IMR-90 (cell line): ENCODE data around the gene RPS10. TPM values are rescaled to one million over a fixed set of nuclear protein-coding genes. Genes with fewer than 3 reads are reported as not detected.

Experiments
- ATAC-seq: fragments of 200-7000 bp; cut with Tn5 transposase; 2 replicates; pipeline ENCODE4 v1.9.1; 2020; ENCODE audit warnings: low read depth, mild to moderate bottlenecking, moderate library complexity
- BruUV-seq: library from RNA; stranded (reverse); fragments of 400-500 nt; replicated peaks from 2 replicates; lab custom pipeline; 2021; lab: Mats Ljungman, UMichigan
- CTCF ChIA-PET: fragments of 300-600 bp; formaldehyde crosslinking; extraction: SDS; loops from one replicate; lab custom pipeline; 2021; ENCODE audit warnings: antibody characterized with exemption; lab: Yijun Ruan, JAX
- POLR2A ChIA-PET: fragments of 300-600 bp; sonication (Branson Sonifier 250); formaldehyde crosslinking; loops from one replicate; lab custom pipeline; 2022; ENCODE audit warnings: antibody characterized with exemption; ENCODE audit not compliant: unreplicated experiment; lab: Charles Lee
- DNase-seq: peaks from one replicate; pipeline ENCODE4 v3.0.0; 2013
- H2AFZ ChIP-seq: replicated peaks from 2 replicates; pipeline ENCODE3; 2013; ENCODE audit warnings: low read length, mild to moderate bottlenecking; ENCODE audit not compliant: poor library complexity
- H2AK5ac ChIP-seq: 2 replicates; pipeline ENCODE4 v1.6.1; 2013; ENCODE audit warnings: low read depth, low read length, inconsistent platforms
- H2AK9ac ChIP-seq: replicated peaks from 2 replicates; pipeline ENCODE3; 2013; ENCODE audit warnings: mild to moderate bottlenecking, low read depth, low read length, moderate library complexity; ENCODE audit not compliant: poor library complexity
- H2BK120ac ChIP-seq: 2 replicates; pipeline ENCODE4 v1.6.1; 2013; ENCODE audit warnings: low read depth, low read length, inconsistent platforms
- H2BK15ac ChIP-seq: 3 replicates; pipeline ENCODE4 v1.6.1; 2013; ENCODE audit warnings: low read depth, low read length, inconsistent platforms
- H2BK20ac ChIP-seq: 2 replicates; pipeline ENCODE4 v1.6.1; 2013; ENCODE audit warnings: low read depth, mild to moderate bottlenecking, inconsistent platforms, low read length, moderate library complexity
- H2BK5ac ChIP-seq: 2 replicates; pipeline ENCODE4 v1.6.1; 2013; ENCODE audit warnings: mild to moderate bottlenecking, low read depth, low read length, inconsistent platforms; ENCODE audit not compliant: poor library complexity, severe bottlenecking
- H3K14ac ChIP-seq: replicated peaks from 2 replicates; pipeline ENCODE4 v1.6.1; 2013; ENCODE audit warnings: low read depth, low read length, inconsistent platforms
- H3K18ac ChIP-seq: 2 replicates; pipeline ENCODE4 v1.6.1; 2013; ENCODE audit warnings: low read depth, low read length, control low read depth
- H3K23ac ChIP-seq: 2 replicates; pipeline ENCODE4 v1.6.1; 2013; ENCODE audit warnings: low read depth, low read length, inconsistent platforms
- H3K27ac ChIP-seq: 2 replicates; pipeline ENCODE4 v1.5.1; 2013; ENCODE audit warnings: mild to moderate bottlenecking, control low read depth, low read length; ENCODE audit not compliant: insufficient read depth
- H3K27me3 ChIP-seq: 2 replicates; pipeline ENCODE4 v1.6.1; 2013; ENCODE audit warnings: low read length; ENCODE audit not compliant: control insufficient read depth, insufficient read depth
- H3K36me3 ChIP-seq: 2 replicates; pipeline ENCODE4 v1.6.1; 2013; ENCODE audit warnings: low read length, mixed read lengths; ENCODE audit not compliant: control insufficient read depth, insufficient read depth
- H3K4ac ChIP-seq: 2 replicates; pipeline ENCODE4 v1.6.1; 2013; ENCODE audit warnings: low read depth, low read length, inconsistent platforms
- H3K4me1 ChIP-seq: 2 replicates; pipeline ENCODE4 v1.6.1; 2013; ENCODE audit warnings: low read length, mixed read lengths; ENCODE audit not compliant: control insufficient read depth, insufficient read depth
- H3K4me2 ChIP-seq: 2 replicates; pipeline ENCODE4 v1.6.1; 2013; ENCODE audit warnings: low read depth, mild to moderate bottlenecking, control low read depth, low read length, moderate library complexity
- H3K4me3 ChIP-seq: 2 replicates; pipeline ENCODE4 v1.5.1; 2013; ENCODE audit warnings: low read depth, mild to moderate bottlenecking, control low read depth, low read length, moderate library complexity; ENCODE audit not compliant: insufficient read depth
- H3K56ac ChIP-seq: 2 replicates; pipeline ENCODE4 v1.6.1; 2013; ENCODE audit warnings: low read length, inconsistent platforms; ENCODE audit not compliant: insufficient read depth; ENCODE audit errors: extremely low read depth
- H3K79me1 ChIP-seq, 2 experiments: 2 replicates each; pipeline ENCODE4 v1.6.1; 2013; ENCODE audit warnings: low read length in 2 of 2, inconsistent platforms in 1 of 2, low read depth in 1 of 2
- H3K9ac ChIP-seq: 2 replicates; pipeline ENCODE4 v1.6.1; 2013; ENCODE audit warnings: low read depth, low read length, control low read depth
- H3K9me1 ChIP-seq: 2 replicates; pipeline ENCODE4 v1.6.1; 2013; ENCODE audit warnings: low read length, inconsistent platforms; ENCODE audit not compliant: insufficient read depth
- H3K9me3 ChIP-seq: 2 replicates; pipeline ENCODE4 v1.6.1; 2013; ENCODE audit warnings: low read length; ENCODE audit not compliant: control insufficient read depth, insufficient read depth
- H4K20me1 ChIP-seq: 2 replicates; pipeline ENCODE4 v1.6.1; 2013; ENCODE audit warnings: low read length, inconsistent platforms; ENCODE audit not compliant: insufficient read depth
- H4K5ac ChIP-seq: 2 replicates; pipeline ENCODE4 v1.6.1; 2013; ENCODE audit warnings: mild to moderate bottlenecking, low read depth, low read length, control low read depth
- H4K8ac ChIP-seq, 2 experiments: 2 replicates each; pipeline ENCODE4 v1.6.1; 2013; ENCODE audit warnings: low read depth in 2 of 2, low read length in 2 of 2, control low read depth in 1 of 2, inconsistent platforms in 1 of 2
- H4K91ac ChIP-seq: 2 replicates; pipeline ENCODE4 v1.6.1; 2013; ENCODE audit warnings: low read depth, low read length, inconsistent platforms; ENCODE audit not compliant: insufficient read depth
- FOS ChIP-seq: fragments of 150-350 bp; IDR thresholded peaks from 2 replicates; pipeline ENCODE4 v1.6.1; 2016; ENCODE audit warnings: low read depth, low read length
- MAZ ChIP-seq: IDR thresholded peaks from 2 replicates; pipeline ENCODE4 v1.6.1; 2012; ENCODE audit warnings: low read depth, mild to moderate bottlenecking, low read length, improper control_type of control experiment, moderate library complexity, borderline replicate concordance
- POLR2A ChIP-seq: IDR thresholded peaks from 2 replicates; pipeline ENCODE4 v1.6.1; 2012; ENCODE audit warnings: mild to moderate bottlenecking, low read depth, low read length
- RFX5 ChIP-seq: IDR thresholded peaks from 2 replicates; pipeline ENCODE4 v1.8.0; 2012; ENCODE audit warnings: low read depth, mild to moderate bottlenecking, low read length, moderate library complexity
- SMC3 ChIP-seq: fragments of 150-350 bp; IDR thresholded peaks from 2 replicates; pipeline ENCODE4 v1.6.1; 2016; ENCODE audit warnings: low read depth, mild to moderate bottlenecking, antibody characterized with exemption, low read length, moderate library complexity
- WGBS, 2 experiments: methylation state at CpG; one replicate each; pipeline versions ENCODE4 v1.1.5 to v1.1.7; 2013; ENCODE audit warnings: missing lambda C conversion rate in 2 of 2; ENCODE audit not compliant: insufficient read length in 1 of 2; ENCODE audit errors: extremely low coverage in 2 of 2; 5-methylcytosine and 5-hydroxymethylcytosine counted together
- dilution Hi-C: fragments of 300-500 bp; cut with HindIII; formaldehyde crosslinking; loops from one replicate; pipeline ENCODE4 v1.14.3; 2018; ENCODE audit warnings: low sequenced_read_pairs; ENCODE audit not compliant: unreplicated experiment
- in situ Hi-C: fragments of 300-500 bp; cut with MboI; formaldehyde crosslinking; loops from 3 replicates; pipeline ENCODE4 v1.14.3; 2019; ENCODE audit warnings: low sequenced_read_pairs, inconsistent platforms, mixed read lengths
- intact Hi-C: fragments of 100-400 bp; cut with micrococcal nuclease; formaldehyde crosslinking; loops from 2 replicates; pipeline ENCODE4 v1.10.0; 2022
- polyA plus RNA-seq, 3 experiments: library from polyadenylated mRNA; depleted of rRNA; stranded (reverse); fragments of >200 nt; gene quantifications; 2 replicates each; pipeline ENCODE4 v1.2.3, GENCODE V29; 2012; ENCODE audit warnings: low replicate concordance in 1 of 3
- total RNA-seq: library from RNA; depleted of rRNA; stranded (reverse); fragments of >200 nt; gene quantifications from 2 replicates; pipeline ENCODE4 v1.2.3, GENCODE V29; 2012
- TF ChIP-seq, protein P1 (sequence below): fragments of 150-350 bp; IDR thresholded peaks from 2 replicates; pipeline ENCODE4 v1.6.1; 2016; ENCODE audit warnings: low read depth, mild to moderate bottlenecking, low read length, moderate library complexity, borderline replicate concordance
- TF ChIP-seq, protein P2 (sequence below): fragments of 150-350 bp; IDR thresholded peaks from 2 replicates; pipeline ENCODE4 v1.6.1; 2017; ENCODE audit warnings: mild to moderate bottlenecking, antibody characterized with exemption, low read length, low read depth

The RPS10 gene
- total and polyA plus RNA-seq, 2 of the 4 experiments (the other 2 are of a cell fraction): 5,462 to 5,584 TPM

DNA sequence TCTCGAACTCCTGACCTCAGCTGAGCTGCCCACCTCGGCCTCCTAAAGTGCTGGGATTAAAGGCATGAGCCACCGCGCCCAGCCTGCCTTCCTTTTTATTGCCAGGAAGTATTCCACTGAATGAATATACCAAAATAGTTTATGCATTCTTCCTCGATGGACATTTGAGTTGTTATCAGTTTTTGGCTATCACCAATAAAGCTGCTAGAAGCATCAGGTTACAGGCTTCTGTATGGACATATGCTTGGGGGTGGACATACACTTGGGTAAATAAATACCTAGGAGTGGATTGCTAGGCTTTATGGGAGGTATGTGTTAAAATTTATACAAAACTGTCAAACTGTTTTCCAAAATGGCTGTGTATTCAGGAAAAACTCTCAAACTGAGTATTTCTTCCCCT, 10.0 kb upstream of the RPS10 start:
- dilution Hi-C loops: no loop called here
- no peaks in the 10 kb centered on the region for H3K9me1 ChIP-seq
- BruUV-seq: no TSS peak
- no peak overlapping the region for H3K4ac ChIP-seq
- no peak overlapping the region for H3K56ac ChIP-seq
- DNase-seq (no peak), ATAC-seq (peak; percentile 27)
- CTCF ChIA-PET: no interaction called here
- H3K4me2 ChIP-seq: no peak overlapping the region
- no peak overlapping the region for H2BK120ac ChIP-seq
- intact Hi-C loops: no loop called here
- H3K27me3 ChIP-seq: peaks cover 13% of the 10 kb centered on the region
- H2BK5ac ChIP-seq: no peak overlapping the region
- H3K9ac ChIP-seq: no peak overlapping the region
- H3K79me1 ChIP-seq: no peaks in the 10 kb centered on the region
- POLR2A ChIA-PET: no interaction called here
- no peak overlapping the region for H3K14ac ChIP-seq
- no peak overlapping the region for H2AK5ac ChIP-seq
- in situ Hi-C loops: no loop called here
- H3K27ac ChIP-seq: no peak overlapping the region
- no peak overlapping the region for H3K23ac ChIP-seq
- H2BK20ac ChIP-seq: no peak overlapping the region
- H2AK9ac ChIP-seq: no peak overlapping the region
- H3K9me3 ChIP-seq: peaks cover under 1% of the 10 kb centered on the region
- no peaks in the 10 kb centered on the region for H3K36me3 ChIP-seq
- no peak overlapping the region for H4K5ac ChIP-seq
- H4K8ac ChIP-seq: no peak overlapping the region
- no peak overlapping the region for H4K91ac ChIP-seq
- no peak overlapping the region for H2AFZ ChIP-seq
- H3K4me1 ChIP-seq: no peaks in the 10 kb centered on the region
- no peak overlapping the region for H2BK15ac ChIP-seq
- H3K18ac ChIP-seq: no peak overlapping the region
- no peak overlapping the region for H3K4me3 ChIP-seq
- no peak for TF ChIP-seq POLR2A
- no peak for TF ChIP-seq RFX5
- TF ChIP-seq MAZ: no peak
- TF ChIP-seq SMC3: no peak
- TF ChIP-seq, protein P1, sequence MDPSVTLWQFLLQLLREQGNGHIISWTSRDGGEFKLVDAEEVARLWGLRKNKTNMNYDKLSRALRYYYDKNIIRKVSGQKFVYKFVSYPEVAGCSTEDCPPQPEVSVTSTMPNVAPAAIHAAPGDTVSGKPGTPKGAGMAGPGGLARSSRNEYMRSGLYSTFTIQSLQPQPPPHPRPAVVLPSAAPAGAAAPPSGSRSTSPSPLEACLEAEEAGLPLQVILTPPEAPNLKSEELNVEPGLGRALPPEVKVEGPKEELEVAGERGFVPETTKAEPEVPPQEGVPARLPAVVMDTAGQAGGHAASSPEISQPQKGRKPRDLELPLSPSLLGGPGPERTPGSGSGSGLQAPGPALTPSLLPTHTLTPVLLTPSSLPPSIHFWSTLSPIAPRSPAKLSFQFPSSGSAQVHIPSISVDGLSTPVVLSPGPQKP: no peak
- no peak for TF ChIP-seq FOS
- TF ChIP-seq, protein P2, sequence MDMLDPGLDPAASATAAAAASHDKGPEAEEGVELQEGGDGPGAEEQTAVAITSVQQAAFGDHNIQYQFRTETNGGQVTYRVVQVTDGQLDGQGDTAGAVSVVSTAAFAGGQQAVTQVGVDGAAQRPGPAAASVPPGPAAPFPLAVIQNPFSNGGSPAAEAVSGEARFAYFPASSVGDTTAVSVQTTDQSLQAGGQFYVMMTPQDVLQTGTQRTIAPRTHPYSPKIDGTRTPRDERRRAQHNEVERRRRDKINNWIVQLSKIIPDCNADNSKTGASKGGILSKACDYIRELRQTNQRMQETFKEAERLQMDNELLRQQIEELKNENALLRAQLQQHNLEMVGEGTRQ: no peak
- WGBS, 2 experiments: no CpG with 5 or more reads among the region's 5 CpGs
- H4K20me1 ChIP-seq: no peaks in the 10 kb centered on the region
